Measurements from ENCODE around the gene ADM5.

GRCh38 chr19:49691243-49692146 lies 2.1 kb downstream of the ADM5 start:
- TF ChIP-seq CTCF (IDR thresholded peaks at IDR 0.05) (no peak), POLR2A (IDR thresholded peaks at IDR 0.05) (no peak), POLR2AphosphoS5 (IDR thresholded peaks at IDR 0.05) (no peak)
